Activated CD8-positive, alpha-beta T cell treated with anti-CD3 and anti-CD28 coated beads for 36 hours (primary cell): ENCODE results near the gene GMCL2. TPM values are rescaled to one million over a fixed set of nuclear protein-coding genes. Genes with fewer than 3 reads are reported as not detected.

Source experiments
- ATAC-seq: fragments of 200-7000 bp; cut with Tn5 transposase; one replicate; pipeline ENCODE4 v1.10.0; 2021; ENCODE audit warnings: mild to moderate bottlenecking, moderate library complexity
- CTCF ChIA-PET: fragments of 350-600 bp; sonication (Branson Sonifier 250); formaldehyde crosslinking; loops from one replicate; lab custom pipeline; 2021; ENCODE audit warnings: antibody characterized with exemption; lab: Charles Lee
- POLR2A ChIA-PET: fragments of 350-600 bp; sonication (Branson Sonifier 250); formaldehyde crosslinking; loops from one replicate; lab custom pipeline; 2021; ENCODE audit warnings: antibody characterized with exemption; lab: Charles Lee
- DNase-seq: peaks from one replicate; pipeline ENCODE4 v3.0.0-alpha.2; 2020
- H3K27ac Mint-ChIP-seq: one replicate; pipeline ENCODE4 v1.8.0; 2021; ENCODE audit warnings: mild to moderate bottlenecking, mixed read lengths
- H3K27me3 Mint-ChIP-seq: one replicate; pipeline ENCODE4 v1.8.0; 2021; ENCODE audit warnings: mixed read lengths
- H3K36me3 Mint-ChIP-seq: one replicate; pipeline ENCODE4 v1.8.0; 2021; ENCODE audit warnings: low read depth, mixed read lengths
- H3K4me1 Mint-ChIP-seq: one replicate; pipeline ENCODE4 v1.8.0; 2021; ENCODE audit warnings: low read depth, mixed read lengths
- H3K4me3 Mint-ChIP-seq: one replicate; pipeline ENCODE4 v1.8.0; 2021; ENCODE audit warnings: mild to moderate bottlenecking, moderate library complexity, mixed read lengths
- H3K9me3 Mint-ChIP-seq: one replicate; pipeline ENCODE4 v1.8.0; 2021; ENCODE audit warnings: mixed read lengths
- intact Hi-C: fragments of 100-400 bp; cut with micrococcal nuclease; formaldehyde crosslinking; loops from one replicate; pipeline ENCODE4 v1.10.0; 2022
- total RNA-seq, 2 experiments: library from RNA; stranded (reverse); gene quantifications; one replicate each; pipeline ENCODE4 v1.2.3, GENCODE V29; 2021
- TF ChIP-seq, protein P1 (sequence below): fragments of 200-600 bp; IDR thresholded peaks from one replicate; pipeline ENCODE4 v1.8.0; 2022; ENCODE audit warnings: antibody characterized with exemption, mild to moderate bottlenecking

GMCL2 gene
- total RNA-seq, 2 experiments from 2014 or later = not detected

DNA sequence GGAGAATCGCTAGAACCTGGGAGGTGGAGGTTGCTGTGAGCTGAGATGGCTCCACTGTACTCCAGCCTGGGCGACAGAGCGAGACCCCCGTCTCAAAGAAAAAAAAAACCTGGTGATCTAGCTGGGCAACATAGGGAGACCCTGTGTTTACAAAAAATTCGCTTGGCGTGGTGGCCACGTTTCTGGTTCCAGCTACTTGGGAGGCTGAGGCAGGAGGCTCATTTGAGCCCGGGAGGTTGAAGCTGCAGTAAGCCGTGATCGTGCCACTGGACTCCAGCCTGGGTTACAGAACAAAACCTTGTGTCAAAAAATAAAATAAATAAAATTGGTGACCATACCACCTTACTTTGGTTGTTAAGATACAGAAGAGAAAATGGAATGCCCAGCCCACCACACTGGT lies 15.4 kb upstream of the GMCL2 start:
- TF ChIP-seq, protein P1, sequence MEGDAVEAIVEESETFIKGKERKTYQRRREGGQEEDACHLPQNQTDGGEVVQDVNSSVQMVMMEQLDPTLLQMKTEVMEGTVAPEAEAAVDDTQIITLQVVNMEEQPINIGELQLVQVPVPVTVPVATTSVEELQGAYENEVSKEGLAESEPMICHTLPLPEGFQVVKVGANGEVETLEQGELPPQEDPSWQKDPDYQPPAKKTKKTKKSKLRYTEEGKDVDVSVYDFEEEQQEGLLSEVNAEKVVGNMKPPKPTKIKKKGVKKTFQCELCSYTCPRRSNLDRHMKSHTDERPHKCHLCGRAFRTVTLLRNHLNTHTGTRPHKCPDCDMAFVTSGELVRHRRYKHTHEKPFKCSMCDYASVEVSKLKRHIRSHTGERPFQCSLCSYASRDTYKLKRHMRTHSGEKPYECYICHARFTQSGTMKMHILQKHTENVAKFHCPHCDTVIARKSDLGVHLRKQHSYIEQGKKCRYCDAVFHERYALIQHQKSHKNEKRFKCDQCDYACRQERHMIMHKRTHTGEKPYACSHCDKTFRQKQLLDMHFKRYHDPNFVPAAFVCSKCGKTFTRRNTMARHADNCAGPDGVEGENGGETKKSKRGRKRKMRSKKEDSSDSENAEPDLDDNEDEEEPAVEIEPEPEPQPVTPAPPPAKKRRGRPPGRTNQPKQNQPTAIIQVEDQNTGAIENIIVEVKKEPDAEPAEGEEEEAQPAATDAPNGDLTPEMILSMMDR = no peak
- H3K36me3 Mint-ChIP-seq = peaks cover 26% of the 10 kb centered on the region
- no peaks in the 10 kb centered on the region for H3K9me3 Mint-ChIP-seq
- H3K4me3 Mint-ChIP-seq = peak overlapping the region; percentile 54
- no peak for ATAC-seq
- no peak for DNase-seq
- peaks cover 2% of the 10 kb centered on the region for H3K27me3 Mint-ChIP-seq
- CTCF ChIA-PET = interaction anchor here (1.0 to 1.2 kb wide), 2 partner anchors 18 to 82 kb away, joined by 3 read pairs; no protein-coding TSS in a partner anchor
- intact Hi-C loops = no loop called here
- H3K4me1 Mint-ChIP-seq = peaks cover 26% of the 10 kb centered on the region
- no peak overlapping the region for H3K27ac Mint-ChIP-seq
- POLR2A ChIA-PET = interaction anchor here (2.1 kb wide), 1 partner anchor 9 kb away, joined by 9 read pairs; no protein-coding TSS in a partner anchor

DNA sequence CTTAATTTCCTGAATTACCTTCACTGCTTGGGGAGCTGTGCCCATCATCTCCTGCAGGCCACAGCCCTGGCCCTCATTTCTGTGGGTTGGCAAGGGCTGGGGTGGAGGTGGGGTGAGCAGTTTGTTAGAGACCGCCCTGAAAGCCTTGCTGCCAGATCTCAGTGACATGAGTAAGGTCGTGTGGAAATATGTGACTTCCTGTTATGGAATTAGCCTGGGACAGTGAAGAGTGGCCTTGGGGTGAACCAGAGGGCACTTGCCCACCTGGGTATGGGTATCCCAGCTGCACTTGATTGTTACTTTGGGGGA lies 14.7 kb upstream of the GMCL2 start:
- DNase-seq = no peak
- no peak overlapping the region for H3K27ac Mint-ChIP-seq
- no peak for ATAC-seq
- CTCF ChIA-PET = no interaction called here
- intact Hi-C loops = no loop called here
- peaks cover 21% of the 10 kb centered on the region for H3K4me1 Mint-ChIP-seq
- peaks cover 20% of the 10 kb centered on the region for H3K36me3 Mint-ChIP-seq
- POLR2A ChIA-PET = interaction anchor here (1.0 to 2.1 kb wide), 3 partner anchors 8 to 27 kb away, joined by 3 to 9 read pairs (median 4); no protein-coding TSS in a partner anchor
- peaks cover 2% of the 10 kb centered on the region for H3K27me3 Mint-ChIP-seq
- no peaks in the 10 kb centered on the region for H3K9me3 Mint-ChIP-seq
- TF ChIP-seq, protein P1 = no peak
- H3K4me3 Mint-ChIP-seq = peak overlapping the region; percentile 22

DNA sequence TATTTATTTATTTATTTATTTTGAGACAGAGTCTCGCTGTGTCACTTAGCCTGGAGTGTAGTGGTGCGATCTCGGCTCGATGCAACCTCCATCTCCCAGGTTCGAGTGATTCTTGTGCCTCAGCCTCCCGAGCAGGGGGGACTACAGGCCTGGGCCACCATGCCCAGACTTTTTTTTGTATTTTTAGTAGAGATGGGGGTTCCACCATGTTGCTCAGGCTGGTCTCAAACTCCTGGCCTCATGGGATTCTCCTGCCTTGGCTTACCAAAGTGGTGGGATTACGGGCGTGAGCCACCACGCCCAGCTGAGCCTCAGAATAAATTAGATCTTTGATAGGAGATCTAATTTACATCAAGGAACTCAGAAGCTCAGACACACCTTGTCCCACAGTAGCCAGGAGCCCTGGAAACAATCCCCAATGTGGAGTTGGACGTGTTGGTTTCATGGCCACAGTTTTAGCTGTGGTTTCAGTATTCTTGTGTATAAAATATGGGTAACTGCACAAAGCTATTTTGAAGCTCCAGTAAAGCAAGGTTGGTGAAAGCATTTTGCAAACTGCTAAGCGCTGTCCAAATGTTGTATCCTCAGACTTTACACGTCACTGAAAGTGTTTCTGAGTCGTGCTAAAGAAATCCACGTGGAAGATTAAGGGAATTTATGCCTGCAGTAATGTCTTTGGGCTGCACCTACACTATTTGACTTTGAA lies 14.2 kb upstream of the GMCL2 start:
- Mint-ChIP-seq H3K4me3 (no peak overlapping the region), H3K9me3 (no peaks in the 10 kb centered on the region), H3K4me1 (peaks cover 16% of the 10 kb centered on the region), H3K36me3 (peaks cover 15% of the 10 kb centered on the region), H3K27me3 (peaks cover 2% of the 10 kb centered on the region), H3K27ac (no peak overlapping the region)
- intact Hi-C loops = no loop called here
- ChIA-PET CTCF (no interaction called here), POLR2A (interaction anchor here (1.0 to 2.1 kb wide), 3 partner anchors 8 to 27 kb away, joined by 3 to 9 read pairs (median 4); no protein-coding TSS in a partner anchor)
- DNase-seq (no peak), ATAC-seq (no peak)
- TF ChIP-seq, protein P1 = no peak

GRCh38 chr5:178199581-178200434 lies 12.6 kb upstream of the GMCL2 start:
- POLR2A ChIA-PET = interaction anchor here (0.7 kb wide), 1 partner anchor 14 kb away, joined by 3 read pairs; no protein-coding TSS in a partner anchor
- peaks cover 2% of the 10 kb centered on the region for H3K27me3 Mint-ChIP-seq
- CTCF ChIA-PET = no interaction called here
- H3K36me3 Mint-ChIP-seq = peaks cover 3% of the 10 kb centered on the region
- peaks cover 9% of the 10 kb centered on the region for H3K4me1 Mint-ChIP-seq
- intact Hi-C loops = no loop called here
- DNase-seq (no peak), ATAC-seq (no peak)
- no peak overlapping the region for H3K4me3 Mint-ChIP-seq
- no peak overlapping the region for H3K27ac Mint-ChIP-seq
- H3K9me3 Mint-ChIP-seq = no peaks in the 10 kb centered on the region
- TF ChIP-seq, protein P1 = no peak
